ENCODE data around the gene VSTM2L.

The VSTM2L gene

DNA sequence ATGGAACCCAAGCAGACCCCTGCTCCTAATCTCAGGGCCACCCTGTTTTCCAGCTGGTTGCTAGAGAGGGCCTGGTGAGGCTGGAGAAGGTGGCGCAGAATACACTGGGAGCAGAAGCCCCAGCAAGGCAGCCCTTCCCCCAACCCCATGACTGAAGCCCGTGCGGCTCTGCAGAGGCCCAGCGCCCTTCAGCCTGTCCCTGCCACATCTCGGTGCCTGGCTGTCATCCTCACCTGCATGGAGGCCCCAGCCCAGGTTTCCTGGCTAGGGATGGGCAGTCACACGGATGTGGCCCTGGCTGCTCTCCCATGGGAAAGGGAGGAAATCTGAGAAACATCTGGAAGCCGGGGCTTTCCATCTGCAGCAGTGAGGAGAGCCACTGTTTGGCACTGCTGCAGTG, 26.1 kb upstream of the VSTM2L start:
- Histone ChIP-seq H3K36me3 (replicated peaks; ENCODE audit: low read depth, low read length) (peaks cover 20% of the 10 kb centered on the region), H3K27ac (ENCODE audit: low read length) (no peak overlapping the region), H3K4me3 (ENCODE audit: low read length) (no peak overlapping the region), H3K79me2 (ENCODE audit: low read length) (no peaks in the 10 kb centered on the region), H3K4me2 (ENCODE audit: low read length) (no peak overlapping the region), H3K27me3 (ENCODE audit: low read depth, low read length) (no peaks in the 10 kb centered on the region), H2AFZ (ENCODE audit: low read depth, low read length) (no peak overlapping the region), H3K9me3 (ENCODE audit: insufficient read depth, low read length) (no peaks in the 10 kb centered on the region), H3K4me1 (ENCODE audit: low read length) (0 out of 2 replicates have a peak, but pooled peaks cover 2% of the 10 kb centered on the region), H3K9ac (ENCODE audit: low read length) (no peak overlapping the region), H4K20me1 (ENCODE audit: insufficient read depth, low read length) (no peaks in the 10 kb centered on the region)
- TF ChIP-seq, protein P1, sequence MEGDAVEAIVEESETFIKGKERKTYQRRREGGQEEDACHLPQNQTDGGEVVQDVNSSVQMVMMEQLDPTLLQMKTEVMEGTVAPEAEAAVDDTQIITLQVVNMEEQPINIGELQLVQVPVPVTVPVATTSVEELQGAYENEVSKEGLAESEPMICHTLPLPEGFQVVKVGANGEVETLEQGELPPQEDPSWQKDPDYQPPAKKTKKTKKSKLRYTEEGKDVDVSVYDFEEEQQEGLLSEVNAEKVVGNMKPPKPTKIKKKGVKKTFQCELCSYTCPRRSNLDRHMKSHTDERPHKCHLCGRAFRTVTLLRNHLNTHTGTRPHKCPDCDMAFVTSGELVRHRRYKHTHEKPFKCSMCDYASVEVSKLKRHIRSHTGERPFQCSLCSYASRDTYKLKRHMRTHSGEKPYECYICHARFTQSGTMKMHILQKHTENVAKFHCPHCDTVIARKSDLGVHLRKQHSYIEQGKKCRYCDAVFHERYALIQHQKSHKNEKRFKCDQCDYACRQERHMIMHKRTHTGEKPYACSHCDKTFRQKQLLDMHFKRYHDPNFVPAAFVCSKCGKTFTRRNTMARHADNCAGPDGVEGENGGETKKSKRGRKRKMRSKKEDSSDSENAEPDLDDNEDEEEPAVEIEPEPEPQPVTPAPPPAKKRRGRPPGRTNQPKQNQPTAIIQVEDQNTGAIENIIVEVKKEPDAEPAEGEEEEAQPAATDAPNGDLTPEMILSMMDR (IDR thresholded peaks at IDR 0.05; ENCODE audit: low read depth, low read length): no peak
- TF ChIP-seq EZH2phosphoT487 (IDR thresholded peaks at IDR 0.05; ENCODE audit: low read depth): no peak

DNA sequence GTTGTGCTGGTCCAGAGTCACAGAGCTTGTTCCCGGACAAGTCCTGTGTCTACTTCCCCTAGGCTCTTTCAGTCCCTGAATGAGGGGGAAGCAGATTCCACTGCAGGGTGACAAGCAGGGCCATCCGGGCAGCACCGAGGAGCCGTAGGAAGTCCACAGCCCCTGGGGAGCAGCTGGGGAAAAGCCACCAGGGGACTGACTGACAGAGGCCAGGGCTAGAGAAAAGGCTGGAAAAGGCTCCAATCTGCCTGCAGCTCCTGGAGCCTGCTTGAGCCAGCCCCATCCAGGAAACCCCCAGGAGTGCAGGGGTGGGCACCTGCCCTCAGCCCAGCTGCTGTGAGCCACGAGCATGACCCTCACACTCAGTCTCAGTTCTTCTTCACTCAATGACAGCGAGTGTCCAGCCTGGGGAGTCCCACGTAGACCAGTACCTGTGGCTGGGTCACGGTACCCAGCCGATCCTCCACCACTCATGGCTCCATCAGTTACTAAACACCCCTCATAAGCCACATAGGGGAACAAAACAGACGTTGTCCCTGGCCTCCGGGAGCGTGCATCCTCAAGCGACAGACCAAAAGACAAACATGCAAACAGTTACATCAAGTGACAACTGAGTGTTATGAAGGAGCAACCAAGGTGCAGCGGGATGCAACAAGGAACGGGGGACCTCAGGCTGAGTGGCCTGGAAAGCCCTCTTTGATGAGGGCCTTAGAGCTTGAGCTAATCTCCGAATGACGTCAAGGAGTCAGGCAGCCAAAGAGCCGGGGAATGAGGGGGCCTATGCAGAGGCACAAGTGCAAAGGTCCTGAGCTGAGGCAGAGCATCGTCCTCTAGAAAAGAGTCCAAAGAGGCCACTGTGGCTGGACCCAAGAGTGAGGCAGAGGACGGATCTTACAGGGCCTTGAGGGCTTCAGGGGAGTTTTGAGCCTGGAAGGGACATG, 24.8 kb upstream of the VSTM2L start:
- no peak overlapping the region for H3K4me3 ChIP-seq (ENCODE audit: low read length)

DNA sequence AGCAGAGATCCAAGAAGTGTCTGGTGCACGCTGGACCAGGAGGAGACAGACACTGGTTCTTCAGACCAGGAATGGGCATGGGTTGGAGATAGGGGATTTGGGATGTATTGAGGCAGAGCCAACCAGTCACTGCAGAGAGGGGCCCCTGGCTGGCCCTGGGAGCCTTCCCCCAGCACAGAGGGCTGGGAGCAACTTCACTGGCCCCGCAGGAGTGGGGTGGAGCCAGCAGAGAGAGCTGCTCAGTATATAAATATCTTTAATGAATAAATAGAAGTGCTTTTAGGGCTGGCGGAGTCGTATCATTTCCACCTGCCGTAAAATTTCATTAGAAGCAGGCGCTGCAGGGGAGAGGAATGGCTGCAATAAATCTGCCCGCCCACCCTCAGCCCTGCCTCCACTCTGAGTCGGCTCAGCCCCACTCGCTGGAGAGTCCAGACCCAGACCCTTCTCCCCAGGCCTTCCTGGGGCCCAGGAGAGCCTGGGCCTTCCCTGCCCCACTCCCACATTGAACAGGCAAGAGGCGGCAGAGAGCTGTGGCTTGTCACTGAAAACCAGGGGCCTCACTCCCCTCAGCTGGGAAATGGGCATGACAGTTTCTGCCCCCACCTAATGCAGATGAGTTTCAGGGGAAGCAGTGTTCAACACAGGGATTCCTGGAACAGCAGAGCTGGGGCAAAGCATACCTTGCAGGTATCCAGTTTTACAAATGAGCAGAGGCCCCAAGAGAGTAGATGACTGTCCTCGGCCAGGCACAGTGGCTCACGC, 23.9 kb upstream of the VSTM2L start:
- H2AFZ ChIP-seq (ENCODE audit: low read depth, low read length): no peak overlapping the region
- H3K4me2 ChIP-seq (ENCODE audit: low read length): no peak overlapping the region
- no peak overlapping the region for H3K27ac ChIP-seq (ENCODE audit: low read length)
- H3K4me3 ChIP-seq (ENCODE audit: low read length): no peak overlapping the region
- no peaks in the 10 kb centered on the region for H3K79me2 ChIP-seq (ENCODE audit: low read length)
- TF ChIP-seq, protein P1 (IDR thresholded peaks at IDR 0.05; ENCODE audit: low read depth, low read length): no peak
- TF ChIP-seq EZH2phosphoT487 (IDR thresholded peaks at IDR 0.05; ENCODE audit: low read depth): no peak
- H3K9ac ChIP-seq (ENCODE audit: low read length): no peak overlapping the region
- H3K9me3 ChIP-seq (ENCODE audit: insufficient read depth, low read length): no peaks in the 10 kb centered on the region
- H4K20me1 ChIP-seq (ENCODE audit: insufficient read depth, low read length): no peaks in the 10 kb centered on the region
- 0 out of 2 replicates have a peak, but pooled peaks cover 2% of the 10 kb centered on the region for H3K4me1 ChIP-seq (ENCODE audit: low read length)
- no peaks in the 10 kb centered on the region for H3K27me3 ChIP-seq (ENCODE audit: low read depth, low read length)
- H3K36me3 ChIP-seq (replicated peaks; ENCODE audit: low read depth, low read length): peaks cover 11% of the 10 kb centered on the region

More for the DNA sequence above, 24.8 kb upstream of the VSTM2L start:
- TF ChIP-seq, protein P1 (IDR thresholded peaks at IDR 0.05; ENCODE audit: low read depth, low read length): no peak
- no peak for TF ChIP-seq EZH2phosphoT487 (IDR thresholded peaks at IDR 0.05; ENCODE audit: low read depth)
- Histone ChIP-seq H3K4me1 (ENCODE audit: low read length) (0 out of 2 replicates have a peak, but pooled peaks cover 2% of the 10 kb centered on the region), H3K9ac (ENCODE audit: low read length) (no peak overlapping the region), H3K79me2 (ENCODE audit: low read length) (no peaks in the 10 kb centered on the region), H3K4me2 (ENCODE audit: low read length) (no peak overlapping the region), H2AFZ (ENCODE audit: low read depth, low read length) (no peak overlapping the region), H3K27ac (ENCODE audit: low read length) (no peak overlapping the region), H4K20me1 (ENCODE audit: insufficient read depth, low read length) (no peaks in the 10 kb centered on the region), H3K27me3 (ENCODE audit: low read depth, low read length) (no peaks in the 10 kb centered on the region), H3K36me3 (replicated peaks; ENCODE audit: low read depth, low read length) (peaks cover 15% of the 10 kb centered on the region), H3K9me3 (ENCODE audit: insufficient read depth, low read length) (no peaks in the 10 kb centered on the region)

DNA sequence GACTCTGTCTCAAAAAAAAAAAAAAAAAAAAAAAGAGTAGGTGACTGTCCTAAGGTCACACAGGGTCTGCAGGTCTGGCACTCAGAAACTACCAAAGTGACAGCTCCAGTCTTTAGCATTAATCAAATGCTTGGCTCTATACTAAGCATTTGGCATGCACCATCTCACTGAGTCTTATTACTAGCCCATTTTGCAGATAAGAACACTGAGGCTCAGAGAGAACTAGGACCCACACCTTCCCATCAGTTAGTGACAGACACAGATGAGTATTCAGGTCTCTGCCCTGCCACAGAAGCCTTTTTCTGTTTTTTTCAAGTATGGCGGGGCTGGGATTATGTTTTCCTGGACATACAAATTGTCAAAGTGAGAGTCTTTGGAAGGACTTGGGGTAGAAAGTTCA, 23.1 kb upstream of the VSTM2L start:
- H3K9ac ChIP-seq (ENCODE audit: low read length): no peak overlapping the region
- H3K4me1 ChIP-seq (ENCODE audit: low read length): 0 out of 2 replicates have a peak, but pooled peaks cover 2% of the 10 kb centered on the region
- H3K27me3 ChIP-seq (ENCODE audit: low read depth, low read length): no peaks in the 10 kb centered on the region
- H2AFZ ChIP-seq (ENCODE audit: low read depth, low read length): no peak overlapping the region
- no peak overlapping the region for H3K4me2 ChIP-seq (ENCODE audit: low read length)
- H3K4me3 ChIP-seq (ENCODE audit: low read length): no peak overlapping the region
- peaks cover 3% of the 10 kb centered on the region for H3K36me3 ChIP-seq (replicated peaks; ENCODE audit: low read depth, low read length)
- H3K27ac ChIP-seq (ENCODE audit: low read length): no peak overlapping the region
- no peak for TF ChIP-seq EZH2phosphoT487 (IDR thresholded peaks at IDR 0.05; ENCODE audit: low read depth)
- TF ChIP-seq, protein P1 (IDR thresholded peaks at IDR 0.05; ENCODE audit: low read depth, low read length): no peak
- H4K20me1 ChIP-seq (ENCODE audit: insufficient read depth, low read length): no peaks in the 10 kb centered on the region
- no peaks in the 10 kb centered on the region for H3K9me3 ChIP-seq (ENCODE audit: insufficient read depth, low read length)
- H3K79me2 ChIP-seq (ENCODE audit: low read length): no peaks in the 10 kb centered on the region

Data from OCI-LY3 (cell line).